ENCODE results near the gene MYO5A. TPM values are rescaled to one million over a fixed set of nuclear protein-coding genes. Genes with fewer than 3 reads are reported as not detected.

Gene MYO5A
- total RNA-seq, 1 experiment from 2014 or later = 17.6 TPM

DNA sequence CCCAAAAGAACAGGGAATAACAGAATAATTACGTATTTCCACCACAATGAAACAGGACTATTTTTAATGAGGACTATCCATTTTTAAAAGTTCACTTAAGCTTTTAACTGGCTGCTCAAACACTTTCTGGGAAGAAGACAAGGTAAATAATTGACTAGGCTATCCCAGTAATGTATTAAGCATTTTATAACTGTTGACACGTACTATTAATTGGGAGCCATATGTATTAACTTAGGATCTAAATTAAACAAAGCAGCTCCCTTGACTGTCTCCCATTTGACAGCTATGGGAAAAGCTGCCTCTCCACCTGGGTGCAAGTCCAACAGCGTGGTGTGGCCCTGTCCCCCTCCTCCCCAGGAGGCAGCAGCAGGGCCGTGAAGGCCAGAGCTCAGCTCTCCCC is 269.2 kb downstream of the MYO5A start:
- TF ChIP-seq ELF1 (IDR thresholded peaks at IDR 0.05; ENCODE audit: borderline replicate concordance, low read depth) = no peak
- TF ChIP-seq JUND (IDR thresholded peaks at IDR 0.05) = no peak
- TF ChIP-seq, protein P1, sequence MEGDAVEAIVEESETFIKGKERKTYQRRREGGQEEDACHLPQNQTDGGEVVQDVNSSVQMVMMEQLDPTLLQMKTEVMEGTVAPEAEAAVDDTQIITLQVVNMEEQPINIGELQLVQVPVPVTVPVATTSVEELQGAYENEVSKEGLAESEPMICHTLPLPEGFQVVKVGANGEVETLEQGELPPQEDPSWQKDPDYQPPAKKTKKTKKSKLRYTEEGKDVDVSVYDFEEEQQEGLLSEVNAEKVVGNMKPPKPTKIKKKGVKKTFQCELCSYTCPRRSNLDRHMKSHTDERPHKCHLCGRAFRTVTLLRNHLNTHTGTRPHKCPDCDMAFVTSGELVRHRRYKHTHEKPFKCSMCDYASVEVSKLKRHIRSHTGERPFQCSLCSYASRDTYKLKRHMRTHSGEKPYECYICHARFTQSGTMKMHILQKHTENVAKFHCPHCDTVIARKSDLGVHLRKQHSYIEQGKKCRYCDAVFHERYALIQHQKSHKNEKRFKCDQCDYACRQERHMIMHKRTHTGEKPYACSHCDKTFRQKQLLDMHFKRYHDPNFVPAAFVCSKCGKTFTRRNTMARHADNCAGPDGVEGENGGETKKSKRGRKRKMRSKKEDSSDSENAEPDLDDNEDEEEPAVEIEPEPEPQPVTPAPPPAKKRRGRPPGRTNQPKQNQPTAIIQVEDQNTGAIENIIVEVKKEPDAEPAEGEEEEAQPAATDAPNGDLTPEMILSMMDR (IDR thresholded peaks at IDR 0.05 in 2 of 3, conservative IDR thresholded peaks at IDR 0.05 in 1 of 3; ENCODE audit: borderline replicate concordance in 1 of 3, insufficient read depth in 1 of 3, low read depth in 2 of 3, low read length in 2 of 3) = no peak
- TF ChIP-seq SIN3A (IDR thresholded peaks at IDR 0.05; ENCODE audit: low read depth) = no peak
- TF ChIP-seq EZH2 (IDR thresholded peaks at IDR 0.05) = no peak
- TF ChIP-seq RAD21 (IDR thresholded peaks at IDR 0.05; ENCODE audit: low read depth) = no peak
- TF ChIP-seq, protein P2, sequence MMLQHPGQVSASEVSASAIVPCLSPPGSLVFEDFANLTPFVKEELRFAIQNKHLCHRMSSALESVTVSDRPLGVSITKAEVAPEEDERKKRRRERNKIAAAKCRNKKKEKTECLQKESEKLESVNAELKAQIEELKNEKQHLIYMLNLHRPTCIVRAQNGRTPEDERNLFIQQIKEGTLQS (IDR thresholded peaks at IDR 0.05) = no peak
- TF ChIP-seq EGR1 (IDR thresholded peaks at IDR 0.05; ENCODE audit: low read depth) = no peak
- no peak for TF ChIP-seq TCF7L2 (IDR thresholded peaks at IDR 0.05; ENCODE audit: borderline replicate concordance, extremely low read depth, insufficient read depth, insufficient read length)
- TF ChIP-seq POLR2AphosphoS5 (IDR thresholded peaks at IDR 0.05; ENCODE audit: low read depth, low read length) = no peak
- TF ChIP-seq CEBPB (IDR thresholded peaks at IDR 0.05; ENCODE audit: low read depth) = no peak
- TF ChIP-seq, protein P3, sequence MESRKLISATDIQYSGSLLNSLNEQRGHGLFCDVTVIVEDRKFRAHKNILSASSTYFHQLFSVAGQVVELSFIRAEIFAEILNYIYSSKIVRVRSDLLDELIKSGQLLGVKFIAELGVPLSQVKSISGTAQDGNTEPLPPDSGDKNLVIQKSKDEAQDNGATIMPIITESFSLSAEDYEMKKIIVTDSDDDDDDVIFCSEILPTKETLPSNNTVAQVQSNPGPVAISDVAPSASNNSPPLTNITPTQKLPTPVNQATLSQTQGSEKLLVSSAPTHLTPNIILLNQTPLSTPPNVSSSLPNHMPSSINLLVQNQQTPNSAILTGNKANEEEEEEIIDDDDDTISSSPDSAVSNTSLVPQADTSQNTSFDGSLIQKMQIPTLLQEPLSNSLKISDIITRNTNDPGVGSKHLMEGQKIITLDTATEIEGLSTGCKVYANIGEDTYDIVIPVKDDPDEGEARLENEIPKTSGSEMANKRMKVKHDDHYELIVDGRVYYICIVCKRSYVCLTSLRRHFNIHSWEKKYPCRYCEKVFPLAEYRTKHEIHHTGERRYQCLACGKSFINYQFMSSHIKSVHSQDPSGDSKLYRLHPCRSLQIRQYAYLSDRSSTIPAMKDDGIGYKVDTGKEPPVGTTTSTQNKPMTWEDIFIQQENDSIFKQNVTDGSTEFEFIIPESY (IDR thresholded peaks at IDR 0.05; ENCODE audit: extremely low read depth, insufficient replicate concordance, low read length) = no peak
- no peak for TF ChIP-seq ZFX (IDR thresholded peaks at IDR 0.05)
- TF ChIP-seq CBX3 (IDR thresholded peaks at IDR 0.05; ENCODE audit: low read depth) = no peak
- TF ChIP-seq, protein P4, sequence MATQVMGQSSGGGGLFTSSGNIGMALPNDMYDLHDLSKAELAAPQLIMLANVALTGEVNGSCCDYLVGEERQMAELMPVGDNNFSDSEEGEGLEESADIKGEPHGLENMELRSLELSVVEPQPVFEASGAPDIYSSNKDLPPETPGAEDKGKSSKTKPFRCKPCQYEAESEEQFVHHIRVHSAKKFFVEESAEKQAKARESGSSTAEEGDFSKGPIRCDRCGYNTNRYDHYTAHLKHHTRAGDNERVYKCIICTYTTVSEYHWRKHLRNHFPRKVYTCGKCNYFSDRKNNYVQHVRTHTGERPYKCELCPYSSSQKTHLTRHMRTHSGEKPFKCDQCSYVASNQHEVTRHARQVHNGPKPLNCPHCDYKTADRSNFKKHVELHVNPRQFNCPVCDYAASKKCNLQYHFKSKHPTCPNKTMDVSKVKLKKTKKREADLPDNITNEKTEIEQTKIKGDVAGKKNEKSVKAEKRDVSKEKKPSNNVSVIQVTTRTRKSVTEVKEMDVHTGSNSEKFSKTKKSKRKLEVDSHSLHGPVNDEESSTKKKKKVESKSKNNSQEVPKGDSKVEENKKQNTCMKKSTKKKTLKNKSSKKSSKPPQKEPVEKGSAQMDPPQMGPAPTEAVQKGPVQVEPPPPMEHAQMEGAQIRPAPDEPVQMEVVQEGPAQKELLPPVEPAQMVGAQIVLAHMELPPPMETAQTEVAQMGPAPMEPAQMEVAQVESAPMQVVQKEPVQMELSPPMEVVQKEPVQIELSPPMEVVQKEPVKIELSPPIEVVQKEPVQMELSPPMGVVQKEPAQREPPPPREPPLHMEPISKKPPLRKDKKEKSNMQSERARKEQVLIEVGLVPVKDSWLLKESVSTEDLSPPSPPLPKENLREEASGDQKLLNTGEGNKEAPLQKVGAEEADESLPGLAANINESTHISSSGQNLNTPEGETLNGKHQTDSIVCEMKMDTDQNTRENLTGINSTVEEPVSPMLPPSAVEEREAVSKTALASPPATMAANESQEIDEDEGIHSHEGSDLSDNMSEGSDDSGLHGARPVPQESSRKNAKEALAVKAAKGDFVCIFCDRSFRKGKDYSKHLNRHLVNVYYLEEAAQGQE (IDR thresholded peaks at IDR 0.05; ENCODE audit: low read depth) = no peak
- no peak for TF ChIP-seq ZNF274 (IDR thresholded peaks at IDR 0.05; ENCODE audit: low read depth, low read length)
- TF ChIP-seq POLR2A (IDR thresholded peaks at IDR 0.05; ENCODE audit: borderline replicate concordance, extremely low read depth, insufficient read depth, insufficient read length) = no peak
- TF ChIP-seq, protein P5, sequence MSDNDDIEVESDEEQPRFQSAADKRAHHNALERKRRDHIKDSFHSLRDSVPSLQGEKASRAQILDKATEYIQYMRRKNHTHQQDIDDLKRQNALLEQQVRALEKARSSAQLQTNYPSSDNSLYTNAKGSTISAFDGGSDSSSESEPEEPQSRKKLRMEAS (IDR thresholded peaks at IDR 0.05) = no peak
- TF ChIP-seq SP1 (IDR thresholded peaks at IDR 0.05; ENCODE audit: low read depth) = no peak
- TF ChIP-seq FOSL1 (IDR thresholded peaks at IDR 0.05; ENCODE audit: low read depth) = no peak
- Histone ChIP-seq H3K4me2 (ENCODE audit: low read length) (no peak overlapping the region), H3K9me3 (ENCODE audit: control insufficient read depth in 1 of 2, insufficient read depth in 1 of 2, low read depth in 1 of 2, low read length in 2 of 2) (no peaks in the 10 kb centered on the region), H3K27ac (ENCODE audit: low read depth, low read length) (no peak overlapping the region), H4K20me1 (ENCODE audit: insufficient read depth) (no peaks in the 10 kb centered on the region), H3K9ac (ENCODE audit: low read length) (no peak overlapping the region), H3K4me3 (replicated peaks in 1 of 2; ENCODE audit: low read depth in 1 of 2, low read length in 2 of 2) (no peak overlapping the region), H3K36me3 (ENCODE audit: control insufficient read depth in 1 of 2, insufficient read depth in 2 of 2, low read length in 2 of 2) (peaks cover 15 to 22% of the 10 kb centered on the region in 2 experiments), H3K9me2 (ENCODE audit: insufficient read depth) (no peaks in the 10 kb centered on the region), H3K79me2 (ENCODE audit: insufficient read depth, low read length) (no peaks in the 10 kb centered on the region), H2AFZ (ENCODE audit: low read depth, low read length, poor library complexity, severe bottlenecking) (no peak overlapping the region), H3K4me1 (ENCODE audit: control insufficient read depth in 1 of 2, insufficient read depth in 2 of 2, low read length in 2 of 2) (peaks cover 14 to 26% of the 10 kb centered on the region in 2 experiments), H3K27me3 (ENCODE audit: insufficient read depth, low read length) (no peaks in the 10 kb centered on the region)
- DNase-seq (ENCODE audit: low read depth, low spot score) (no peak), ATAC-seq (no peak)
- intact Hi-C loops (cut with micrococcal nuclease) = loop anchor here (5.0 to 10.0 kb wide), 2 partner anchors 38 to 305 kb away; partner anchors contain the start of genes ARPP19 and MYO5C
- RAD21 ChIA-PET (ENCODE audit: low non-redundant PET in 1 of 2, low total read pairs in 2 of 2, uncharacterized antibody in 2 of 2, unreplicated experiment in 2 of 2) = no interaction called here
- POLR2A ChIA-PET = interaction anchor here (0.5 kb wide), 1 partner anchor 614 kb away, joined by 4 read pairs; no protein-coding TSS in a partner anchor
- CTCF ChIA-PET = interaction anchor here (0.9 to 8.3 kb wide), 2 partner anchors 476 to 938 kb away, joined by 3 to 72 read pairs; no protein-coding TSS in a partner anchor
- BruUV-seq (replicated peaks) = no TSS peak

Data from HCT116 (cell line).